CD14-positive monocyte (primary cell): Measurements from ENCODE around the gene RNF26. TPM values are rescaled to one million over a fixed set of nuclear protein-coding genes. Genes with fewer than 3 reads are reported as not detected.

Source experiments
- DNase-seq, 3 donors: peaks; one replicate each; pipeline ENCODE4 v3.0.0-alpha.2; 2011 to 2022
- H2AFZ ChIP-seq: 2 replicates; pipeline ENCODE4 v1.6.0; 2012; ENCODE audit warnings: mild to moderate bottlenecking, low read depth, low read length, inconsistent platforms; ENCODE audit not compliant: insufficient read depth, poor library complexity, severe bottlenecking
- H3K27ac ChIP-seq, 2 donors: 1 replicate in 1 of 2; 2 replicates in 1 of 2; pipeline ENCODE4 v1.5.1; 2012 to 2013; ENCODE audit warnings: low read length in 2 of 2, control low read depth in 1 of 2, inconsistent platforms in 1 of 2, low read depth in 1 of 2, mild to moderate bottlenecking in 1 of 2
- H3K27me3 ChIP-seq, 2 donors: one replicate each; pipeline versions ENCODE4 v1.6.0 to v1.6.1; 2011 to 2013; ENCODE audit warnings: low read length in 2 of 2; ENCODE audit not compliant: control insufficient read depth in 2 of 2, insufficient read depth in 2 of 2
- H3K36me3 ChIP-seq, 2 donors: replicated peaks in 1 of 2; 1 replicate in 1 of 2; 2 replicates in 1 of 2; pipeline versions ENCODE4 v1.5.1 to v1.6.1; 2012 to 2013; ENCODE audit warnings: low read length in 2 of 2, control low read depth in 1 of 2, inconsistent platforms in 1 of 2, mild to moderate bottlenecking in 1 of 2; ENCODE audit not compliant: insufficient read depth in 2 of 2, control insufficient read depth in 1 of 2
- H3K4me1 ChIP-seq, 2 donors: 1 replicate in 1 of 2; 2 replicates in 1 of 2; pipeline versions ENCODE4 v1.5.1 to v1.6.1; 2012 to 2013; ENCODE audit warnings: low read length in 2 of 2, control low read depth in 1 of 2, inconsistent platforms in 1 of 2, mild to moderate bottlenecking in 1 of 2, moderate library complexity in 1 of 2; ENCODE audit not compliant: insufficient read depth in 2 of 2, control insufficient read depth in 1 of 2
- H3K4me2 ChIP-seq: replicated peaks from 2 replicates; pipeline ENCODE3; 2012; ENCODE audit warnings: low read length, moderate library complexity, mild to moderate bottlenecking; ENCODE audit not compliant: poor library complexity, severe bottlenecking; ENCODE audit errors: extremely low read depth
- H3K4me3 ChIP-seq, 3 experiments: fragments of 200-600 bp in 1 of 3; sonication (generic) in 1 of 3; replicated peaks in 1 of 3; 1 replicate in 2 of 3; 2 replicates in 1 of 3; pipeline ENCODE4 v1.5.1; 2011 to 2013; ENCODE audit warnings: low read length in 3 of 3, mild to moderate bottlenecking in 3 of 3, control low read depth in 2 of 3, low read depth in 2 of 3, inconsistent platforms in 1 of 3, moderate library complexity in 1 of 3
- H3K79me2 ChIP-seq: 2 replicates; pipeline ENCODE4 v1.6.0; 2012; ENCODE audit warnings: mild to moderate bottlenecking, control low read depth, inconsistent platforms, low read length, moderate library complexity; ENCODE audit not compliant: insufficient read depth
- H3K9ac ChIP-seq: 2 replicates; pipeline ENCODE4 v1.6.0; 2017; ENCODE audit warnings: low read length, mild to moderate bottlenecking; ENCODE audit not compliant: insufficient read depth, poor library complexity, severe bottlenecking
- H3K9me3 ChIP-seq, 2 donors: replicated peaks in 1 of 2; 1 replicate in 1 of 2; 2 replicates in 1 of 2; pipeline versions ENCODE4 v1.5.1 to v1.6.1; 2012 to 2013; ENCODE audit warnings: low read length in 2 of 2, control low read depth in 1 of 2; ENCODE audit not compliant: control insufficient read depth in 1 of 2, insufficient read depth in 1 of 2
- H4K20me1 ChIP-seq: 2 replicates; pipeline ENCODE4 v1.6.0; 2012; ENCODE audit warnings: mild to moderate bottlenecking, low read length, control low read depth, moderate library complexity; ENCODE audit not compliant: insufficient read depth
- H3K27ac Mint-ChIP-seq, 7 donors: one replicate each; pipeline ENCODE4 v1.8.0; 2020; ENCODE audit warnings: mild to moderate bottlenecking in 7 of 7, mixed read lengths in 7 of 7, moderate library complexity in 6 of 7, inconsistent platforms in 2 of 7
- H3K27me3 Mint-ChIP-seq, 3 donors: one replicate each; pipeline ENCODE4 v1.8.0; 2021 to 2022; ENCODE audit warnings: low read depth in 3 of 3, mild to moderate bottlenecking in 3 of 3, mixed read lengths in 3 of 3, moderate library complexity in 3 of 3, inconsistent platforms in 1 of 3
- H3K36me3 Mint-ChIP-seq, 2 donors: one replicate each; pipeline ENCODE4 v1.8.0; 2020; ENCODE audit warnings: mixed read lengths in 2 of 2, inconsistent platforms in 1 of 2, mild to moderate bottlenecking in 1 of 2
- H3K4me1 Mint-ChIP-seq: one replicate; pipeline ENCODE4 v1.8.0; 2020; ENCODE audit warnings: mild to moderate bottlenecking, mixed read lengths
- H3K4me3 Mint-ChIP-seq, 2 donors: one replicate each; pipeline ENCODE4 v1.8.0; 2020; ENCODE audit warnings: mild to moderate bottlenecking in 2 of 2, mixed read lengths in 2 of 2, moderate library complexity in 1 of 2
- H3K9me3 Mint-ChIP-seq, 7 donors: one replicate each; pipeline ENCODE4 v1.8.0; 2020 to 2022; ENCODE audit warnings: mixed read lengths in 7 of 7, mild to moderate bottlenecking in 6 of 7, moderate library complexity in 6 of 7, inconsistent platforms in 2 of 7
- WGBS: methylation state at CpG from one replicate; pipeline ENCODE4 v1.1.5; 2013; ENCODE audit warnings: missing lambda C conversion rate; ENCODE audit not compliant: insufficient coverage; 5-methylcytosine and 5-hydroxymethylcytosine counted together
- intact Hi-C, 2 donors: fragments of 100-400 bp; cut with micrococcal nuclease; formaldehyde crosslinking; loops; one replicate each; pipeline versions ENCODE4 v1.15.0 to v1.15.1; 2023
- polyA plus RNA-seq, 3 donors: library from polyadenylated mRNA; depleted of rRNA in 1 of 3; unstranded in 2 of 3; stranded (reverse) in 1 of 3; fragments of 300-500 nt in 2 of 3; fragments of >200 nt in 1 of 3; fragmentation: Illumina TruSeq in 2 of 3; gene quantifications; 1 replicate in 2 of 3; 2 replicates in 1 of 3; pipeline ENCODE4 v1.2.3, GENCODE V29; 2012 to 2021
- TF ChIP-seq, protein P1 (sequence below): fragments of 200-600 bp; IDR thresholded peaks from one replicate; pipeline ENCODE4 v1.8.0; 2022; ENCODE audit warnings: antibody characterized with exemption, mild to moderate bottlenecking

Gene RNF26
- polyA plus RNA-seq, 3 donors = 6.8 to 27.6 (median 20.5) TPM

GRCh38 chr11:119368121-119369034 is 34.1 kb downstream of the RNF26 start:
- intact Hi-C loops = no loop called here
- Histone ChIP-seq H4K20me1 (no peaks in the 10 kb centered on the region), H3K4me2 (no peak overlapping the region), H3K27me3 (peaks cover 15 to 18% of the 10 kb centered on the region in 2 donors), H3K79me2 (no peaks in the 10 kb centered on the region), H3K4me3 (no peak overlapping the region), H2AFZ (no peak overlapping the region), H3K36me3 (no peaks in the 10 kb centered on the region), H3K4me1 (peaks cover 4 to 11% of the 10 kb centered on the region in 2 donors), H3K27ac (no peak overlapping the region), H3K9ac (no peak overlapping the region), H3K9me3 (no peaks in the 10 kb centered on the region)
- Mint-ChIP-seq H3K27me3 (peaks cover 29 to 36% (median 31%) of the 10 kb centered on the region in 3 donors), H3K4me3 (no peak overlapping the region), H3K9me3 (peaks cover 0 to 5% (median 3%) of the 10 kb centered on the region in 7 donors), H3K27ac (peak overlapping the region in 1 of 7 donors; percentile 20), H3K36me3 (peaks cover 3 to 4% of the 10 kb centered on the region in 2 donors), H3K4me1 (peaks cover 6% of the 10 kb centered on the region)
- 81% methylated on average over 15 of the region's 17 CpGs for WGBS
- TF ChIP-seq, protein P1, sequence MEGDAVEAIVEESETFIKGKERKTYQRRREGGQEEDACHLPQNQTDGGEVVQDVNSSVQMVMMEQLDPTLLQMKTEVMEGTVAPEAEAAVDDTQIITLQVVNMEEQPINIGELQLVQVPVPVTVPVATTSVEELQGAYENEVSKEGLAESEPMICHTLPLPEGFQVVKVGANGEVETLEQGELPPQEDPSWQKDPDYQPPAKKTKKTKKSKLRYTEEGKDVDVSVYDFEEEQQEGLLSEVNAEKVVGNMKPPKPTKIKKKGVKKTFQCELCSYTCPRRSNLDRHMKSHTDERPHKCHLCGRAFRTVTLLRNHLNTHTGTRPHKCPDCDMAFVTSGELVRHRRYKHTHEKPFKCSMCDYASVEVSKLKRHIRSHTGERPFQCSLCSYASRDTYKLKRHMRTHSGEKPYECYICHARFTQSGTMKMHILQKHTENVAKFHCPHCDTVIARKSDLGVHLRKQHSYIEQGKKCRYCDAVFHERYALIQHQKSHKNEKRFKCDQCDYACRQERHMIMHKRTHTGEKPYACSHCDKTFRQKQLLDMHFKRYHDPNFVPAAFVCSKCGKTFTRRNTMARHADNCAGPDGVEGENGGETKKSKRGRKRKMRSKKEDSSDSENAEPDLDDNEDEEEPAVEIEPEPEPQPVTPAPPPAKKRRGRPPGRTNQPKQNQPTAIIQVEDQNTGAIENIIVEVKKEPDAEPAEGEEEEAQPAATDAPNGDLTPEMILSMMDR = no peak
- no peak for DNase-seq

GRCh38 chr11:119369132-119369925 is 35.0 kb downstream of the RNF26 start:
- no peak overlapping the region for H3K27ac Mint-ChIP-seq
- H3K4me3 Mint-ChIP-seq = no peak overlapping the region
- no peaks in the 10 kb centered on the region for H3K36me3 ChIP-seq
- whole genome bisulfite sequencing = 95% methylated on average over 10 of the region's 13 CpGs
- no peaks in the 10 kb centered on the region for H4K20me1 ChIP-seq
- H3K27me3 ChIP-seq = peaks cover 11 to 13% of the 10 kb centered on the region in 2 donors
- H3K9ac ChIP-seq = no peak overlapping the region
- peaks cover 0 to 1% of the 10 kb centered on the region in 2 donors for H3K4me1 ChIP-seq
- H2AFZ ChIP-seq = no peak overlapping the region
- intact Hi-C loops = no loop called here
- H3K36me3 Mint-ChIP-seq = peaks cover 3 to 4% of the 10 kb centered on the region in 2 donors
- H3K27ac ChIP-seq = no peak overlapping the region
- peaks cover 0 to 5% (median 3%) of the 10 kb centered on the region in 7 donors for H3K9me3 Mint-ChIP-seq
- H3K79me2 ChIP-seq = no peaks in the 10 kb centered on the region
- DNase-seq = no peak
- TF ChIP-seq, protein P1 = no peak
- no peak overlapping the region for H3K4me2 ChIP-seq
- no peak overlapping the region for H3K4me3 ChIP-seq
- no peaks in the 10 kb centered on the region for H3K9me3 ChIP-seq
- peaks cover 24 to 29% (median 28%) of the 10 kb centered on the region in 3 donors for H3K27me3 Mint-ChIP-seq
- peaks cover 6% of the 10 kb centered on the region for H3K4me1 Mint-ChIP-seq
